NCI-H1417 (cell line): ENCODE measurements around the gene PADI4.

Source experiments
- DNase-seq, 3 experiments: peaks; one replicate each; lab custom pipeline; 2025; lab: John Stamatoyannopoulos, UW

PADI4 gene

GRCh38 chr1:17350928-17351446 lies 43.0 kb downstream of the PADI4 start:
- no peak for DNase-seq

GRCh38 chr1:17351598-17352324 lies 43.8 kb downstream of the PADI4 start:
- no peak for DNase-seq

- DNase-seq: no peak
These were observed 44.5 kb downstream of the PADI4 start for GRCh38 chr1:17352419-17352909.

GRCh38 chr1:17355898-17356297 lies 47.9 kb downstream of the PADI4 start:
- no peak for DNase-seq

GRCh38 chr1:17356387-17357026 lies 48.5 kb downstream of the PADI4 start:
- DNase-seq: no peak

GRCh38 chr1:17358557-17358956 lies 50.6 kb downstream of the PADI4 start:
- DNase-seq: no peak

GRCh38 chr1:17359031-17359430 lies 51.0 kb downstream of the PADI4 start:
- no peak for DNase-seq

- no peak for DNase-seq
These were observed 51.8 kb downstream of the PADI4 start for GRCh38 chr1:17359808-17360207.

- DNase-seq: no peak
These were observed 52.4 kb downstream of the PADI4 start for GRCh38 chr1:17360272-17360956.

GRCh38 chr1:17361687-17362086 lies 53.7 kb downstream of the PADI4 start:
- DNase-seq: no peak

- DNase-seq: no peak
These were observed 55.4 kb downstream of the PADI4 start for GRCh38 chr1:17363351-17363750.

GRCh38 chr1:17363771-17364170 lies 55.8 kb downstream of the PADI4 start:
- DNase-seq: no peak

GRCh38 chr1:17365293-17365692 lies 57.3 kb downstream of the PADI4 start:
- no peak for DNase-seq

- no peak for DNase-seq
These were observed 61.5 kb downstream of the PADI4 start for GRCh38 chr1:17369466-17369865.

GRCh38 chr1:17370618-17371017 lies 62.6 kb downstream of the PADI4 start:
- DNase-seq: no peak

- no peak for DNase-seq
These were observed 63.9 kb downstream of the PADI4 start, which contains the start of gene PADI6 for GRCh38 chr1:17371896-17372295. Gene PADI6, plus strand, starts transcription at chr1:17372196. Its CDS starts 50 bp downstream, at chr1:17372246.

GRCh38 chr1:17372955-17373354 lies 65.0 kb downstream of the PADI4 start:
- DNase-seq: no peak

GRCh38 chr1:17375651-17376050 lies 67.7 kb downstream of the PADI4 start:
- DNase-seq: no peak

- peak in 2 of 3 experiments; percentile 72 to 87 for DNase-seq
These were observed 69.4 kb downstream of the PADI4 start for GRCh38 chr1:17377325-17377953.

- DNase-seq: no peak
These were observed 73.2 kb downstream of the PADI4 start for GRCh38 chr1:17381161-17381560.

GRCh38 chr1:17392199-17392740 lies 84.3 kb downstream of the PADI4 start:
- DNase-seq: no peak

GRCh38 chr1:17393230-17393629 lies 85.2 kb downstream of the PADI4 start:
- no peak for DNase-seq
